HFF-Myc (cell line): ENCODE results near the gene INTS11.

Source experiments
- DNase-seq: peaks from one replicate; pipeline ENCODE4 v3.0.0-alpha.2; 2011; ENCODE audit warnings: low read depth; ENCODE audit errors: extremely low read depth
- H3K4me3 ChIP-seq: replicated peaks from 2 replicates; pipeline ENCODE4 v1.5.1; 2011; ENCODE audit warnings: low read depth, mild to moderate bottlenecking, control low read depth, low read length
- CTCF ChIP-seq: IDR thresholded peaks from 2 replicates; pipeline ENCODE4 v1.5.1; 2012; ENCODE audit warnings: mild to moderate bottlenecking, low read depth, low read length, control low read depth; ENCODE audit errors: missing control alignments

The INTS11 gene

GRCh38 chr1:1296070-1297061 lies 28.1 kb downstream of the INTS11 start:
- no peak for DNase-seq
- TF ChIP-seq CTCF, result no peak
- H3K4me3 ChIP-seq, result no peak overlapping the region

- no peak overlapping the region for H3K4me3 ChIP-seq
- no peak for TF ChIP-seq CTCF
- no peak for DNase-seq
Observed at GRCh38 chr1:1295154-1295923, 29.1 kb downstream of the INTS11 start.

GRCh38 chr1:1294250-1294890 lies 30.1 kb downstream of the INTS11 start:
- no peak overlapping the region for H3K4me3 ChIP-seq
- no peak for TF ChIP-seq CTCF

GRCh38 chr1:1293263-1294249 lies 30.9 kb downstream of the INTS11 start:
- H3K4me3 ChIP-seq, result no peak overlapping the region
- no peak for TF ChIP-seq CTCF
- DNase-seq, result no peak

More at GRCh38 chr1:1294250-1294890, 30.1 kb downstream of the INTS11 start:
- DNase-seq, result no peak

- no peak for TF ChIP-seq CTCF
- DNase-seq, result no peak
- no peak overlapping the region for H3K4me3 ChIP-seq
Observed at GRCh38 chr1:1292851-1293250, 31.6 kb downstream of the INTS11 start.

GRCh38 chr1:1292442-1292779 lies 32.0 kb downstream of the INTS11 start:
- TF ChIP-seq CTCF, result no peak
- no peak overlapping the region for H3K4me3 ChIP-seq
- no peak for DNase-seq
